GM12878 (cell line): ENCODE measurements around the gene ZBTB21. TPM values are rescaled to one million over a fixed set of nuclear protein-coding genes. Genes with fewer than 3 reads are reported as not detected.

Source experiments
- ATAC-seq: fragments of 200-7000 bp; cut with Tn5 transposase; 3 replicates; pipeline ENCODE4 v1.9.1; 2020; ENCODE audit warnings: mild to moderate bottlenecking, moderate library complexity
- BruUV-seq: library from RNA; stranded (reverse); fragments of 400-500 nt; replicated peaks from 2 replicates; lab custom pipeline; 2021; lab: Mats Ljungman, UMichigan
- CTCF ChIA-PET: fragments of 300-600 bp; sonication (Branson Sonifier 250); formaldehyde crosslinking; extraction: SDS; loops from one replicate; lab custom pipeline; 2021; ENCODE audit warnings: inconsistent platforms; lab: Yijun Ruan, JAX
- POLR2A ChIA-PET: fragments of 350-600 bp; formaldehyde crosslinking; extraction: SDS; loops from one replicate; lab custom pipeline; 2021; ENCODE audit warnings: inconsistent platforms; lab: Charles Lee
- RAD21 ChIA-PET: fragments of 300-600 bp; sonication (Branson Sonifier 250); formaldehyde crosslinking; loops from one replicate; lab custom pipeline; 2023; ENCODE audit warnings: antibody characterized with exemption; ENCODE audit not compliant: unreplicated experiment; lab: Charles Lee
- SMC1A ChIA-PET: fragments of 300-600 bp; sonication (Branson Sonifier 250); formaldehyde crosslinking; loops from one replicate; lab custom pipeline; 2023; ENCODE audit not compliant: unreplicated experiment, uncharacterized antibody; lab: Charles Lee
- DNase-seq: peaks from one replicate; pipeline ENCODE4 v3.0.0-alpha.2; 2011; ENCODE audit warnings: low read depth, low spot score
- FAIRE-seq: peaks from 3 replicates; lab custom pipeline; 2011; peaks lifted over from hg19 to GRCh38; lab: Jason Lieb, UNC
- H2AFZ ChIP-seq: 2 replicates; pipeline ENCODE4 v1.6.0; 2011; ENCODE audit warnings: low read depth, low read length, control low read depth; ENCODE audit not compliant: control insufficient read depth
- H3K27ac ChIP-seq: 2 replicates; pipeline ENCODE4 v1.5.1; 2011; ENCODE audit warnings: control low read depth; ENCODE audit not compliant: control insufficient read depth, insufficient read depth
- H3K27me3 ChIP-seq, 2 experiments: replicated peaks in 1 of 2; 2 replicates each; pipeline versions ENCODE4 v1.6.0 to v1.6.1; 2011; ENCODE audit warnings: low read length in 1 of 2; ENCODE audit not compliant: control insufficient read depth in 2 of 2, insufficient read depth in 2 of 2
- H3K36me3 ChIP-seq, 2 experiments: 2 replicates each; pipeline ENCODE4 v1.5.1; 2011; ENCODE audit warnings: low read length in 1 of 2; ENCODE audit not compliant: control insufficient read depth in 2 of 2, insufficient read depth in 2 of 2
- H3K4me1 ChIP-seq: 2 replicates; pipeline ENCODE4 v1.6.1; 2011; ENCODE audit warnings: mild to moderate bottlenecking, low read length, moderate library complexity, mixed read lengths; ENCODE audit not compliant: control insufficient read depth, insufficient read depth
- H3K4me2 ChIP-seq: 2 replicates; pipeline ENCODE4 v1.6.0; 2011; ENCODE audit warnings: control low read depth; ENCODE audit not compliant: control insufficient read depth, insufficient read depth
- H3K4me3 ChIP-seq: fragments of 200-600 bp; sonication (generic); 2 replicates; pipeline ENCODE4 v1.5.1; 2016
- H3K79me2 ChIP-seq: 2 replicates; pipeline ENCODE4 v1.6.0; 2011; ENCODE audit warnings: low read length; ENCODE audit not compliant: control insufficient read depth, insufficient read depth
- H3K9ac ChIP-seq: 2 replicates; pipeline ENCODE4 v1.8.0; 2011; ENCODE audit warnings: low read length, control low read depth, mixed read lengths; ENCODE audit not compliant: control insufficient read depth, insufficient read depth
- H3K9me3 ChIP-seq: replicated peaks from 3 replicates; pipeline ENCODE4 v1.5.1; 2011; ENCODE audit warnings: mild to moderate bottlenecking, low read length; ENCODE audit not compliant: control insufficient read depth, insufficient read depth
- H4K20me1 ChIP-seq: 2 replicates; pipeline ENCODE4 v1.6.0; 2011; ENCODE audit not compliant: control insufficient read depth, insufficient read depth
- BMI1 ChIP-seq: fragments of 450-650 bp; IDR thresholded peaks from 2 replicates; pipeline ENCODE4 v1.6.1; 2016; ENCODE audit warnings: mild to moderate bottlenecking, moderate library complexity, borderline replicate concordance
- CTCF ChIP-seq, 3 experiments: IDR thresholded peaks in 2 of 3; conservative IDR thresholded peaks in 1 of 3; 2 replicates each; pipeline ENCODE4 v1.5.1; 2011; ENCODE audit warnings: low read depth in 3 of 3, low read length in 3 of 3, mild to moderate bottlenecking in 3 of 3, control low read depth in 2 of 3, moderate library complexity in 2 of 3, inconsistent platforms in 1 of 3, mixed read lengths in 1 of 3; ENCODE audit not compliant: control insufficient read depth in 2 of 3, insufficient read depth in 1 of 3; ENCODE audit errors: extremely low read depth in 1 of 3
- E2F4 ChIP-seq: IDR thresholded peaks from 2 replicates; pipeline ENCODE4 v1.6.1; 2012; ENCODE audit warnings: low read depth, low read length, improper control_type of control experiment
- GABPA ChIP-seq: IDR thresholded peaks from 2 replicates; pipeline ENCODE4 v1.6.1; 2014; ENCODE audit warnings: antibody characterized with exemption, low read depth, mild to moderate bottlenecking, inconsistent platforms
- MEF2A ChIP-seq: IDR thresholded peaks from 2 replicates; pipeline ENCODE4 v1.6.1; 2011; ENCODE audit warnings: low read depth, mild to moderate bottlenecking, low read length, moderate library complexity; ENCODE audit not compliant: insufficient read depth
- MEF2B ChIP-seq: fragments of 450-650 bp; IDR thresholded peaks from 2 replicates; pipeline ENCODE4 v1.6.1; 2018; ENCODE audit warnings: mild to moderate bottlenecking, moderate library complexity; ENCODE audit not compliant: partially characterized antibody, poor library complexity, severe bottlenecking
- NR2C1 ChIP-seq: fragments of 450-650 bp; IDR thresholded peaks from 2 replicates; pipeline ENCODE4 v1.6.1; 2017; ENCODE audit warnings: antibody characterized with exemption, mild to moderate bottlenecking, moderate library complexity
- PML ChIP-seq: IDR thresholded peaks from 2 replicates; pipeline ENCODE4 v1.6.1; 2012; ENCODE audit warnings: low read length, inconsistent platforms
- RAD21 ChIP-seq: IDR thresholded peaks from 2 replicates; pipeline ENCODE4 v1.6.1; 2011; ENCODE audit warnings: mild to moderate bottlenecking, low read depth, low read length, moderate library complexity; ENCODE audit not compliant: insufficient read depth
- RFX5 ChIP-seq: IDR thresholded peaks from 2 replicates; pipeline ENCODE4 v1.6.1; 2011; ENCODE audit warnings: low read depth, low read length, improper control_type of control experiment
- SIX5 ChIP-seq: IDR thresholded peaks from 2 replicates; pipeline ENCODE4 v1.6.1; 2011; ENCODE audit warnings: mild to moderate bottlenecking, low read depth, low read length, moderate library complexity; ENCODE audit not compliant: severe bottlenecking
- WGBS: methylation state at CpG from one replicate; pipeline ENCODE4 v1.1.6; 2016; ENCODE audit warnings: low lambda C conversion rate; ENCODE audit not compliant: insufficient replicate concordance, insufficient coverage; ENCODE audit errors: missing lambda C conversion rate; 5-methylcytosine and 5-hydroxymethylcytosine counted together
- in situ Hi-C: fragments of 300-500 bp; cut with MboI; formaldehyde crosslinking; loops from 9 replicates; pipeline ENCODE4 v1.14.3; 2018; ENCODE audit warnings: mixed read lengths
- intact Hi-C: fragments of 100-400 bp; cut with micrococcal nuclease; formaldehyde crosslinking; loops from one replicate; pipeline ENCODE4 v1.14.2; 2022; ENCODE audit not compliant: unreplicated experiment
- polyA plus RNA-seq, 11 experiments: library from polyadenylated mRNA; depleted of rRNA in 4 of 11; unstranded in 6 of 11; stranded (reverse) in 5 of 11; fragments of >200 nt; fragmentation: Nextera tagmentation in 4 of 11; fragmentation: Illumina TruSeq in 1 of 11; extraction: Ambion mirVana in 4 of 11; extraction: Trizol in 1 of 11; gene quantifications; 1 replicate in 1 of 11; 2 replicates in 10 of 11; pipeline versions ENCODE4 v1.2.1 to v1.2.3, GENCODE V29; 2011 to 2016; ENCODE audit warnings: inconsistent platforms in 2 of 11, missing spikeins in 2 of 11, low read depth in 1 of 11
- total RNA-seq, 4 experiments: library from RNA; depleted of rRNA in 3 of 4; stranded (reverse); fragments of >200 nt in 3 of 4; fragmentation: Illumina TruSeq in 1 of 4; extraction: Trizol in 1 of 4; gene quantifications; 2 replicates each; pipeline versions ENCODE4 v1.2.1 to v1.2.3, GENCODE V29; 2013 to 2021

The ZBTB21 gene
- total and polyA plus RNA-seq, 10 of the 15 experiments (the other 5 are each of a cell fraction or from before 2014, with no cell fraction given) = 1.8 to 21.6 (median 10.6) TPM

DNA sequence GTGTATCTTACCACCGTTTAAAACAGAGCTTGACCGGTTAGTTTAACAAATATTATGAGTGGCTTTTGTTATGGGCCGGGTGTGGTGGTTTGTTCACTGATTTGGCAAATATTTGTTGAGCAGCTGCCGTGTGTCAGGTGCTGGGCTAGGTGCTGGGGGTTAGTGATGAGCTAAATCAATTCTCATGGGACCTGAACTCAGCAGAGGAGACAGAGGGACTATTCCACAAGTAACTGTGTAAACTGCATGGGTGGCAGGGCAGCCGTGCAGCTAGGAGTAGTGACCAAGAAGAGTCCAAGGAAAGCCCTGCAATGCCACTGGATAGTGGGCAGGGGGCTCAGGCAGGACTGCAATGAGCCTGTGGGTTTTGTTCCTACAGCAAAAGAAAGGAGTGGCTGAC, 45.1 kb downstream of the ZBTB21 start:
- DNase-seq = no peak
- in situ Hi-C loops (no loop called here), intact Hi-C loops (no loop called here)
- H3K27ac ChIP-seq = no peak overlapping the region
- SMC1A ChIA-PET = interaction anchor here (1.0 kb wide), 2 partner anchors 9 to 37 kb away, joined by 3 read pairs; no protein-coding TSS in a partner anchor
- H4K20me1 ChIP-seq = no peaks in the 10 kb centered on the region
- H3K4me1 ChIP-seq = no peaks in the 10 kb centered on the region
- FAIRE-seq = no peak
- no peaks in the 10 kb centered on the region for H3K36me3 ChIP-seq
- POLR2A ChIA-PET = interaction anchor here (1.0 kb wide), 1 partner anchor 43 kb away, joined by 3 read pairs; no protein-coding TSS in a partner anchor
- BruUV-seq = no TSS peak
- WGBS = 1% methylated on average over 5 of the region's 5 CpGs
- no peak overlapping the region for H3K4me2 ChIP-seq
- peaks cover 2% of the 10 kb centered on the region in 2 experiments; a peak in 3 of 4 replicates for H3K27me3 ChIP-seq
- H3K9me3 ChIP-seq = no peaks in the 10 kb centered on the region
- no peak overlapping the region for H3K9ac ChIP-seq
- RAD21 ChIA-PET = interaction anchor here (1.0 to 1.2 kb wide), 2 partner anchors 14 to 41 kb away, joined by 3 read pairs; no protein-coding TSS in a partner anchor
- no peak for TF ChIP-seq BMI1
- peak; percentile 65 for TF ChIP-seq MEF2B
- H2AFZ ChIP-seq = no peak overlapping the region
- CTCF ChIA-PET = interaction anchor here (1.1 kb wide), 1 partner anchor 152 kb away, joined by 4 read pairs; no protein-coding TSS in a partner anchor
- ATAC-seq = peak; percentile 34; the same call in 2 of the 3 replicates
- no peak overlapping the region for H3K4me3 ChIP-seq
- H3K79me2 ChIP-seq = no peaks in the 10 kb centered on the region

DNA sequence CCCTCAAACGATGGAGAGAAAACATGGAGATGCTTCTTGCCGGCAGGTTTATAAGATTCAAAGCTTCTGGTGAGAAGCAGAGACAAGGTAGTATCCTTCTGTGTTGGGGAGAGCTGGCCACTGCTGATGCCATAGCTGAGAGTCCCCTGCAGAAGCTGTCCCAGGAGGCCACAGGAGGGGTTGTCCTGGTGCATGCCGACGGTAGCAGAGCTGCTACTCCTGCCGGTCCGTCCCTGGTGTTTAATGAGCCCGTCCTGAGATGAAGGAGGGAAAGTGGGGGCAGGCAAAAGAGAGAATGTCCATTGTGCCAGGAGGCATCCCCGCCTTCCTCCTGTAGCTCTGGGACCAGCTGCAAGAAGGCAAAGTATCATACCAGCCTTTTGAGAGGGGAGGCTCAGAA, 46.0 kb downstream of the ZBTB21 start:
- ATAC-seq (no peak), FAIRE-seq (no peak), DNase-seq (no peak)
- in situ Hi-C loops (no loop called here), intact Hi-C loops (no loop called here)
- H3K4me3 ChIP-seq = no peak overlapping the region
- BruUV-seq = no TSS peak
- RAD21 ChIA-PET = interaction anchor here (1.2 kb wide), 1 partner anchor 13 kb away, joined by 3 read pairs; no protein-coding TSS in a partner anchor
- H3K27me3 ChIP-seq = peaks cover 2% of the 10 kb centered on the region in 2 experiments; a peak in 3 of 4 replicates
- no peaks in the 10 kb centered on the region for H4K20me1 ChIP-seq
- 31% methylated on average over 8 of the region's 8 CpGs for WGBS
- CTCF ChIA-PET = no interaction called here
- no peak overlapping the region for H2AFZ ChIP-seq
- POLR2A ChIA-PET = no interaction called here
- SMC1A ChIA-PET = interaction anchor here (0.8 to 0.9 kb wide), 2 partner anchors 25 to 39 kb away, joined by 3 read pairs; no protein-coding TSS in a partner anchor
- H3K9ac ChIP-seq = no peak overlapping the region
- H3K9me3 ChIP-seq = no peaks in the 10 kb centered on the region
- no peak overlapping the region for H3K27ac ChIP-seq
- no peaks in the 10 kb centered on the region for H3K79me2 ChIP-seq
- H3K4me2 ChIP-seq = no peak overlapping the region
- H3K36me3 ChIP-seq = no peaks in the 10 kb centered on the region
- H3K4me1 ChIP-seq = no peaks in the 10 kb centered on the region
- TF ChIP-seq SIX5 = no peak
- no peak for TF ChIP-seq E2F4
- TF ChIP-seq RFX5 = no peak
- TF ChIP-seq PML = no peak
- TF ChIP-seq RAD21 = no peak
- TF ChIP-seq CTCF (IDR thresholded peaks at IDR 0.05 in 2 of 3, conservative IDR thresholded peaks at IDR 0.05 in 1 of 3; ENCODE audit: control insufficient read depth in 2 of 3, extremely low read depth in 1 of 3, insufficient read depth in 1 of 3, low read depth in 3 of 3, low read length in 3 of 3) = no peak
- no peak for TF ChIP-seq GABPA
- TF ChIP-seq NR2C1 = no peak
- no peak for TF ChIP-seq MEF2A
